WTC11 (cell line): ENCODE measurements around the gene SIKE1. TPM values are rescaled to one million over a fixed set of nuclear protein-coding genes. Genes with fewer than 3 reads are reported as not detected.

Experiments used
- ATAC-seq: fragments of 200-7000 bp; cut with Tn5 transposase; 2 replicates; pipeline ENCODE4 v1.10.0; 2021; ENCODE audit warnings: mild to moderate bottlenecking, moderate library complexity
- CTCF ChIA-PET: fragments of 300-600 bp; sonication (Branson Sonifier 250); formaldehyde crosslinking; loops from one replicate; lab custom pipeline; 2021; ENCODE audit warnings: antibody characterized with exemption; lab: Charles Lee
- POLR2A ChIA-PET: fragments of 350-600 bp; sonication (Branson Sonifier 250); formaldehyde crosslinking; loops from one replicate; lab custom pipeline; 2021; ENCODE audit warnings: antibody characterized with exemption; lab: Charles Lee
- DNase-seq: peaks from one replicate; pipeline ENCODE4 v3.0.0; 2021; ENCODE audit warnings: low spot score
- H3K27ac Mint-ChIP-seq: 2 replicates; pipeline ENCODE4 v1.8.0; 2021; ENCODE audit warnings: mixed read lengths
- H3K27me3 Mint-ChIP-seq: 2 replicates; pipeline ENCODE4 v1.8.0; 2021; ENCODE audit warnings: low read depth, mild to moderate bottlenecking, moderate library complexity, mixed read lengths
- H3K36me3 Mint-ChIP-seq: 2 replicates; pipeline ENCODE4 v1.8.0; 2021; ENCODE audit warnings: mixed read lengths
- H3K4me1 Mint-ChIP-seq: 2 replicates; pipeline ENCODE4 v1.8.0; 2022; ENCODE audit warnings: mixed read lengths
- H3K4me3 Mint-ChIP-seq: 2 replicates; pipeline ENCODE4 v1.8.0; 2021; ENCODE audit warnings: mild to moderate bottlenecking, moderate library complexity, mixed read lengths
- H3K9me3 Mint-ChIP-seq: 2 replicates; pipeline ENCODE4 v1.8.0; 2021; ENCODE audit warnings: mixed read lengths
- CREM ChIP-seq: sonication (generic); formaldehyde crosslinking; IDR thresholded peaks from 2 replicates; pipeline ENCODE4 v1.8.1; 2022; ENCODE audit warnings: mild to moderate bottlenecking, missing genetic modification reagents, moderate library complexity
- GRHL2 ChIP-seq: fragments of 250-450 bp; sonication (Bioruptor Pico); IDR thresholded peaks from 2 replicates; pipeline ENCODE4 v1.8.0; 2022; ENCODE audit warnings: mild to moderate bottlenecking, moderate library complexity; ENCODE audit not compliant: insufficient replicate concordance, severe bottlenecking
- IRF2 ChIP-seq: sonication (generic); formaldehyde crosslinking; IDR thresholded peaks from 2 replicates; pipeline ENCODE4 v1.8.0; 2022; ENCODE audit warnings: low read depth, missing genetic modification reagents, borderline replicate concordance
- NR1H2 ChIP-seq: sonication (generic); formaldehyde crosslinking; IDR thresholded peaks from 2 replicates; pipeline ENCODE4 v1.9.0; 2021; ENCODE audit warnings: mild to moderate bottlenecking, moderate library complexity, missing genetic modification reagents
- SMAD4 ChIP-seq: sonication (generic); formaldehyde crosslinking; IDR thresholded peaks from 2 replicates; pipeline ENCODE4 v1.8.0; 2022; ENCODE audit warnings: mild to moderate bottlenecking, missing genetic modification reagents
- ZNF423 ChIP-seq: fragments of 250-450 bp; sonication (Bioruptor Pico); IDR thresholded peaks from 2 replicates; pipeline ENCODE4 v2.1.2; 2022; ENCODE audit warnings: mild to moderate bottlenecking, moderate library complexity
- total RNA-seq: library from RNA; stranded (reverse); gene quantifications from 3 replicates; pipeline ENCODE4 v1.2.3, GENCODE V29; 2021
- TF ChIP-seq, protein P1 (sequence below): sonication (generic); formaldehyde crosslinking; conservative IDR thresholded peaks from 2 replicates; pipeline ENCODE4 v1.8.1; 2023; ENCODE audit warnings: mild to moderate bottlenecking, low read depth, missing genetic modification reagents, moderate library complexity
- TF ChIP-seq, protein P2 (sequence below): sonication (generic); formaldehyde crosslinking; IDR thresholded peaks from 2 replicates; pipeline ENCODE4 v1.8.1; 2023; ENCODE audit warnings: mild to moderate bottlenecking, missing genetic modification reagents, moderate library complexity
- TF ChIP-seq, protein P3 (sequence below): sonication (generic); formaldehyde crosslinking; conservative IDR thresholded peaks from 2 replicates; pipeline ENCODE4 v1.8.1; 2022; ENCODE audit warnings: mild to moderate bottlenecking, missing genetic modification reagents
- TF ChIP-seq, protein P4 (sequence below): sonication (generic); formaldehyde crosslinking; IDR thresholded peaks from 2 replicates; pipeline ENCODE4 v1.8.0; 2023; ENCODE audit warnings: missing genetic modification reagents
- TF ChIP-seq, protein P5 (sequence below): sonication (generic); formaldehyde crosslinking; IDR thresholded peaks from 2 replicates; pipeline ENCODE4 v1.8.1; 2022; ENCODE audit warnings: missing genetic modification reagents, borderline replicate concordance
- TF ChIP-seq, protein P6 (sequence below): sonication (generic); formaldehyde crosslinking; IDR thresholded peaks from 2 replicates; pipeline ENCODE4 v1.8.1; 2022; ENCODE audit warnings: low read depth, missing genetic modification reagents, borderline replicate concordance
- TF ChIP-seq, protein P7 (sequence below): fragments of 250-450 bp; sonication (Bioruptor Pico); IDR thresholded peaks from 2 replicates; pipeline ENCODE4 v2.1.2; 2022; ENCODE audit warnings: mild to moderate bottlenecking, moderate library complexity

Gene SIKE1
- total RNA-seq, 1 experiment from 2014 or later, result 68.7 TPM

DNA sequence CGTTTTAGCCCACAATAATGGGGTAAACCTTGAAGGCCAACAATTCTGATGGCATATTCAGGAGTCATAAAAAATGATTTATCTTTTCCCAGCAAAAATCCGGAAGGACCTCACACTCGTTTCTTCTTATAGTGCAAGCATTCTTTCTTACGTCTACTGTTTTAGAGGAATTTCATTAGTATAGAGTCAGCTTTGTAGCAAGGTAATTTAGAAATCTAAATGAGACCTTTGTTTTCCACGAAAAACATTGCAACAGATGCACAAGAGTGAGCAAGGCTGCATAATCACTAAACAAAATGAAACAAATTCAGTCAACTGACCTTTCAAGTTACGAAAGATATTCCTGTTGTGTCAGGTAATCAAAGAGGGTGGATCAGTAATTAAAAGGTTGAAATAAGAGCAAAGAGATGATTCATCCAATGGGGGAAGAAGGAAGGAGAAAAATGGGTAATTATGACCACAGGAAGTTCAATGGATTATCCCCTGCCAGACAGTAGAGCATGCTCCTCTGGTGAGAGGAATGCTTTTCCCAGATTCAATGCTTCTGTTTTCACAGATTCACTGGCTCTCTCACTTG is 22.1 kb downstream of the SIKE1 start:
- CTCF ChIA-PET, result interaction anchor here (1.6 kb wide), 1 partner anchor 294 kb away, joined by 4 read pairs; no protein-coding TSS in a partner anchor

More for the DNA sequence above, 22.1 kb downstream of the SIKE1 start:
- peaks cover 16% of the 10 kb centered on the region for H3K9me3 Mint-ChIP-seq
- peak overlapping the region; percentile 100 for H3K27ac Mint-ChIP-seq
- ATAC-seq, result no peak
- H3K4me3 Mint-ChIP-seq, result peak overlapping the region; percentile 99
- peaks cover 43% of the 10 kb centered on the region for H3K4me1 Mint-ChIP-seq
- POLR2A ChIA-PET, result interaction anchor here (0.6 to 1.7 kb wide), 2 partner anchors 42 to 733 kb away, joined by 4 to 5 read pairs; partner anchors contain the start of gene NRAS
- H3K36me3 Mint-ChIP-seq, result peaks cover 15% of the 10 kb centered on the region
- DNase-seq, result no peak
- TF ChIP-seq, protein P1, sequence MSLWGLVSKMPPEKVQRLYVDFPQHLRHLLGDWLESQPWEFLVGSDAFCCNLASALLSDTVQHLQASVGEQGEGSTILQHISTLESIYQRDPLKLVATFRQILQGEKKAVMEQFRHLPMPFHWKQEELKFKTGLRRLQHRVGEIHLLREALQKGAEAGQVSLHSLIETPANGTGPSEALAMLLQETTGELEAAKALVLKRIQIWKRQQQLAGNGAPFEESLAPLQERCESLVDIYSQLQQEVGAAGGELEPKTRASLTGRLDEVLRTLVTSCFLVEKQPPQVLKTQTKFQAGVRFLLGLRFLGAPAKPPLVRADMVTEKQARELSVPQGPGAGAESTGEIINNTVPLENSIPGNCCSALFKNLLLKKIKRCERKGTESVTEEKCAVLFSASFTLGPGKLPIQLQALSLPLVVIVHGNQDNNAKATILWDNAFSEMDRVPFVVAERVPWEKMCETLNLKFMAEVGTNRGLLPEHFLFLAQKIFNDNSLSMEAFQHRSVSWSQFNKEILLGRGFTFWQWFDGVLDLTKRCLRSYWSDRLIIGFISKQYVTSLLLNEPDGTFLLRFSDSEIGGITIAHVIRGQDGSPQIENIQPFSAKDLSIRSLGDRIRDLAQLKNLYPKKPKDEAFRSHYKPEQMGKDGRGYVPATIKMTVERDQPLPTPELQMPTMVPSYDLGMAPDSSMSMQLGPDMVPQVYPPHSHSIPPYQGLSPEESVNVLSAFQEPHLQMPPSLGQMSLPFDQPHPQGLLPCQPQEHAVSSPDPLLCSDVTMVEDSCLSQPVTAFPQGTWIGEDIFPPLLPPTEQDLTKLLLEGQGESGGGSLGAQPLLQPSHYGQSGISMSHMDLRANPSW (CRISPR knock-in tag), result no peak
- TF ChIP-seq, protein P2, sequence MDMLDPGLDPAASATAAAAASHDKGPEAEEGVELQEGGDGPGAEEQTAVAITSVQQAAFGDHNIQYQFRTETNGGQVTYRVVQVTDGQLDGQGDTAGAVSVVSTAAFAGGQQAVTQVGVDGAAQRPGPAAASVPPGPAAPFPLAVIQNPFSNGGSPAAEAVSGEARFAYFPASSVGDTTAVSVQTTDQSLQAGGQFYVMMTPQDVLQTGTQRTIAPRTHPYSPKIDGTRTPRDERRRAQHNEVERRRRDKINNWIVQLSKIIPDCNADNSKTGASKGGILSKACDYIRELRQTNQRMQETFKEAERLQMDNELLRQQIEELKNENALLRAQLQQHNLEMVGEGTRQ, result no peak
- TF ChIP-seq, protein P3, sequence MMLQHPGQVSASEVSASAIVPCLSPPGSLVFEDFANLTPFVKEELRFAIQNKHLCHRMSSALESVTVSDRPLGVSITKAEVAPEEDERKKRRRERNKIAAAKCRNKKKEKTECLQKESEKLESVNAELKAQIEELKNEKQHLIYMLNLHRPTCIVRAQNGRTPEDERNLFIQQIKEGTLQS (CRISPR knock-in tag), result no peak
- TF ChIP-seq, protein P4, sequence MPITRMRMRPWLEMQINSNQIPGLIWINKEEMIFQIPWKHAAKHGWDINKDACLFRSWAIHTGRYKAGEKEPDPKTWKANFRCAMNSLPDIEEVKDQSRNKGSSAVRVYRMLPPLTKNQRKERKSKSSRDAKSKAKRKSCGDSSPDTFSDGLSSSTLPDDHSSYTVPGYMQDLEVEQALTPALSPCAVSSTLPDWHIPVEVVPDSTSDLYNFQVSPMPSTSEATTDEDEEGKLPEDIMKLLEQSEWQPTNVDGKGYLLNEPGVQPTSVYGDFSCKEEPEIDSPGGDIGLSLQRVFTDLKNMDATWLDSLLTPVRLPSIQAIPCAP (CRISPR knock-in tag), result no peak
- TF ChIP-seq, protein P5, sequence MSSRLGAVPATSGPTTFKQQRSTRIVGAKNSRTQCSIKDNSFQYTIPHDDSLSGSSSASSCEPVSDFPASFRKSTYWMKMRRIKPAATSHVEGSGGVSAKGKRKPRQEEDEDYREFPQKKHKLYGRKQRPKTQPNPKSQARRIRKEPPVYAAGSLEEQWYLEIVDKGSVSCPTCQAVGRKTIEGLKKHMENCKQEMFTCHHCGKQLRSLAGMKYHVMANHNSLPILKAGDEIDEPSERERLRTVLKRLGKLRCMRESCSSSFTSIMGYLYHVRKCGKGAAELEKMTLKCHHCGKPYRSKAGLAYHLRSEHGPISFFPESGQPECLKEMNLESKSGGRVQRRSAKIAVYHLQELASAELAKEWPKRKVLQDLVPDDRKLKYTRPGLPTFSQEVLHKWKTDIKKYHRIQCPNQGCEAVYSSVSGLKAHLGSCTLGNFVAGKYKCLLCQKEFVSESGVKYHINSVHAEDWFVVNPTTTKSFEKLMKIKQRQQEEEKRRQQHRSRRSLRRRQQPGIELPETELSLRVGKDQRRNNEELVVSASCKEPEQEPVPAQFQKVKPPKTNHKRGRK, result no peak
- TF ChIP-seq ZNF423 (CRISPR knock-in tag) (no peak), NR1H2 (CRISPR knock-in tag) (no peak), SMAD4 (CRISPR knock-in tag) (no peak), CREM (no peak), GRHL2 (CRISPR knock-in tag) (no peak), IRF2 (CRISPR knock-in tag) (no peak)
- TF ChIP-seq, protein P6, sequence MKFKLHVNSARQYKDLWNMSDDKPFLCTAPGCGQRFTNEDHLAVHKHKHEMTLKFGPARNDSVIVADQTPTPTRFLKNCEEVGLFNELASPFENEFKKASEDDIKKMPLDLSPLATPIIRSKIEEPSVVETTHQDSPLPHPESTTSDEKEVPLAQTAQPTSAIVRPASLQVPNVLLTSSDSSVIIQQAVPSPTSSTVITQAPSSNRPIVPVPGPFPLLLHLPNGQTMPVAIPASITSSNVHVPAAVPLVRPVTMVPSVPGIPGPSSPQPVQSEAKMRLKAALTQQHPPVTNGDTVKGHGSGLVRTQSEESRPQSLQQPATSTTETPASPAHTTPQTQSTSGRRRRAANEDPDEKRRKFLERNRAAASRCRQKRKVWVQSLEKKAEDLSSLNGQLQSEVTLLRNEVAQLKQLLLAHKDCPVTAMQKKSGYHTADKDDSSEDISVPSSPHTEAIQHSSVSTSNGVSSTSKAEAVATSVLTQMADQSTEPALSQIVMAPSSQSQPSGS, result no peak
- TF ChIP-seq, protein P7, sequence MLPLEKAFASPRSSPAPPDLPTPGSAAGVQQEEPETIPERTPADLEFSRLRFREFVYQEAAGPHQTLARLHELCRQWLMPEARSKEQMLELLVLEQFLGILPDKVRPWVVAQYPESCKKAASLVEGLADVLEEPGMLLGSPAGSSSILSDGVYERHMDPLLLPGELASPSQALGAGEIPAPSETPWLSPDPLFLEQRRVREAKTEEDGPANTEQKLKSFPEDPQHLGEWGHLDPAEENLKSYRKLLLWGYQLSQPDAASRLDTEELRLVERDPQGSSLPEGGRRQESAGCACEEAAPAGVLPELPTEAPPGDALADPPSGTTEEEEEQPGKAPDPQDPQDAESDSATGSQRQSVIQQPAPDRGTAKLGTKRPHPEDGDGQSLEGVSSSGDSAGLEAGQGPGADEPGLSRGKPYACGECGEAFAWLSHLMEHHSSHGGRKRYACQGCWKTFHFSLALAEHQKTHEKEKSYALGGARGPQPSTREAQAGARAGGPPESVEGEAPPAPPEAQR (CRISPR knock-in tag), result no peak
- peaks cover 5% of the 10 kb centered on the region for H3K27me3 Mint-ChIP-seq
